ENCODE measurements around the gene XRN2.

- no peak for TF ChIP-seq POLR2AphosphoS5 (IDR thresholded peaks at IDR 0.05; ENCODE audit: low read depth, low read length)
- TF ChIP-seq TAF1 (IDR thresholded peaks at IDR 0.05; ENCODE audit: borderline replicate concordance, insufficient read depth, low read length) = no peak
- TF ChIP-seq REST (IDR thresholded peaks at IDR 0.05; ENCODE audit: insufficient read depth in 1 of 2, low read depth in 2 of 2, low read length in 2 of 2) = no peak
- no peak for TF ChIP-seq SIN3A (IDR thresholded peaks at IDR 0.05; ENCODE audit: borderline replicate concordance, insufficient read depth, low read length)
Observed at GRCh38 chr20:21389368-21389767, 86.2 kb downstream of the XRN2 start.

Data from PFSK-1 (cell line).